HG02763 (cell line): ENCODE measurements around the gene PPFIA3.
"Not testable (repeated sequence)": the region's sequence is repeated elsewhere in the genome, so short reads cannot be mapped to it uniquely, and the experiment has no call there.

Experiments
- ATAC-seq: cut with Tn5 transposase; IDR thresholded peaks from one replicate; pipeline ENCODE4 v1.9.1; 2021; ENCODE audit warnings: mild to moderate bottlenecking, moderate library complexity; ENCODE audit not compliant: unreplicated experiment

PPFIA3 gene

DNA sequence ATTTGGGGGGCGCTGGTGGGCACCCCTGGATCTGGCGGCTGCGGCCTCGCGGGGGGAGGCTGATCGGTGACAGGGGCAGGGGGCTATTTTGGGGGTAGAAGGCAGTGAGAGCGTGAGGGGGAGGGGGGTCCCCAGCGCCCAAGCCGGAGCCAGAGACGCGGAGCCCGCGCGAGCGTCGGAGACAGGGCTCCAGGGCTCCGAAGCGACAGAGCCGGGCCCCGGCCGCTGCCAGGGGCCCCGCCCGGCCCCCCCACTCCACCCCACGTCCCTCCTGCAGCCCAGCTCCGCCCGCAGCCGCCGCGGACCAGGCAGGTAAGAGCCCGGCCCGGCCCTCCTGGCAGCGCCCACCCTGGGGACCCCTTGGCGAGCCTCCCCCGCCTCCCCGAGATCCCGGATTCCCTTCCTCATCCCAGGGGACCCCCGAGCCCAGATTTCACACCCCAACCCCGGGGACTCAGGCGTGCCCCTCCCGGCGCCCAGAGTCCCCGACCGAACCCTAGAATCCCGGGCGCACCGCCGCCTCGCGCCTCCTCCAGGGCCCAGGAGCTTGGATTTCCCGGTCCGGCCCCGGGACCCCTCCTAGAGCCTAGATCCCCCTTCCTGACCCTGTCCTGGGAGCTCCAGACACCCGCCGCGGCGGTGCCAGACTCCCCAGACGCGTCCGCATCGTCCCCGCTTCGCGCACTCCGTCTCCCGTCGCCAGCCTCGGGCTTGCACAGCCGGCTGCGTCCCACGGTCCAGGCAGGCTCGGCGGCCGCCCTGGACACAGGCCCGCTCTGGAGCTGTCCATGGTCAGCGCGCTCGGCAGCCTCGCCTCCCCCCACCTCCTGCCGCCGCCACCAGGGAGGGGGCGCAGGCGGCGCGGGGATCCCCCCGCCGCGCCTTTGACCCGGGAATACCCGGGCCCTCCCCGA is at the start of gene PPFIA3:
PPFIA3 (plus strand) TSS at position 134 of the 914 bp plus-strand sequence. CDS start 8,330 bp downstream, outside the sequence.
- ATAC-seq = no peak

DNA sequence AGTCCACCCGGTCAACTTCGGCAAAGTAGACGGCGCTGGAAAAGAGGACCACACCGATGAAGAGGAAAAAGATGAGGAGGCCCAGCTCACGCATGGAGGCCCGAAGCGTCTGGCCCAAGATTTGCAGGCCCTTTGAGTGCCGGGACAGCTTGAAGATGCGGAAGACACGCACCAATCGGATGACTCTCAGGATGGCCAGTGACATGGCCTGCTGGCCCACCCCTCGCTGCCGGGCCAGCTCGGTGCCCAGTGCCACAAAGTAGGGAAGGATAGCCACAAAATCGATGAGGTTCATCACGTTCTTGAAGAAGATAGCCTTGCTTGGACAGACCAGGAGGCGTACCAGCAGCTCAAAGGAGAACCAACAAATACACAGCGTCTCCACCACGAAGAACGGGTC is 48.9 kb upstream of the PPFIA3 start:
- no peak for ATAC-seq

DNA sequence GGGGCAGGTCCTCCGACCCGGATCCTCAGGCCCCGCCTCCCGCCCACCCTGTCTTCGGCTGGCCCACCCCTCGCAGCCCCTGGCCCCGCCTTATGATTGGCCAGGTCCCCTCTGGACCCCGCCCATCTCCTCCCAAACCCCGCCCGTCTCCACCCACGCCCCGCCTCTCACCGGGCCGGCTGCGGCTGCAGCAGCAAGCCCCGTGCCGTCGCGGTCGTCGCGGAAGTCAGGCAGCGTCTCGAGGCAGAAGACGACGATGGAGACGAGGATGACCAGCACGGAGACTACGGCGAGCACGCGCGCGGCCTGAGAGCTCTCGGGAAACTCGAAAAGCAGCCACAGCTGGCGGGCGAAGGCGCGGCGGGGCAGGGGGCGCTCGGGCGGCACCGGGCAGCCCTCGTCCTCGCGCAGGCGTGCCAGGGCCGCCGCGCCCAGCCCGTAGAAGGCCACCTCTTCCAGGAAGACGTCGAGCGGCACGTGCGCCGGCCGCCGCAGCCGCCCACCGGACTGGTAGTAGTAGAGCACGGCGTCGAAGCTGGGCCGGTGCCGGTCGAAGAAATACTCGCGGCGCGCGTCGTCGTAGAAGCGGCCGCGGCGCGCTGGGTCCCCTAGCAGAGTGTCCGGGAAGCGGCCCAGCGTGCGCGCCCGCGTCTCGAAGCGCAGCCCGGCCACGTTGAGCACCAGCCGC is 47.3 kb upstream of the PPFIA3 start:
- no peak for ATAC-seq

DNA sequence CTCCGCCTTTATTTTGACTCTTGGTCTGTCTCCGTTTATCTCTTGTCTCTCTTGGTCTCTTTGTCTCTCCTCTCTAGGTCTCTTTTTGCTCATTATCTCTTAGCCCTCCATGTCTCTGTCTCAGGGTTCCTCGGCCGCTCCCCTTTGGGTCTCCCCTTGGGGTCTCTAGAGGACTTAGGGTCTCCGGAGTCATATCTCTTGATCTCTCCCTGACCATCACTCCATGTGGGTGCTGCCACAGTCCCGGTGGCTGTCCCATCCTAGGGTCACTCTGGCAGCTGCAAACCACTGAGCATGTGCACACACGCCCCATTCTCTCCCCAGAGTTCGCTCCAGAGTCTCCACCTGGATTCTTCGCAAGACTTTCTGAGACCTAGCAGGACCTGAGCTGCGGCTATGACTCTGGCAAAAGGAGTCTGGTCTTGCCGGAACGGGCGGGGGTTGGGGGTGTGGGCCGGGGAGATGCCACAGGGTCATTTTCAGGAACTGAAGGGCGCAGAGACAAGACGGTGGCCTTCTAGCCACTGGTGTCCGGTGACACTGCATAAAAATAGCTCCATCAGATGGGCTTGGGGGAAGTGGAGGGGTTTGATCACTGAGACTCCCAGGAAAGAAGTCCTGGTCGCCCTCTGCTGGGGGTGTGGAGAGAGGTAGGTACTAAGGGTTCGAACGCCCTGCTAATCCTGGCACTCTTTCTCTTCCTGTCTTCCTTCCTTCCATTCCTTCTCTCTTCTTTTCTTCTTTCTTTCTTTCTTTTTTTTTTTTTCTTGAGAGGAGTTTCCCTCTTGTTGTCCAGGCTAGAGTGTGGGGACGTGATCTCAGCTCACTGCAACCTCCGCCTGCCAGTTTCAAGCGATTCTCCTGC is 45.6 kb upstream of the PPFIA3 start:
- no peak for ATAC-seq

DNA sequence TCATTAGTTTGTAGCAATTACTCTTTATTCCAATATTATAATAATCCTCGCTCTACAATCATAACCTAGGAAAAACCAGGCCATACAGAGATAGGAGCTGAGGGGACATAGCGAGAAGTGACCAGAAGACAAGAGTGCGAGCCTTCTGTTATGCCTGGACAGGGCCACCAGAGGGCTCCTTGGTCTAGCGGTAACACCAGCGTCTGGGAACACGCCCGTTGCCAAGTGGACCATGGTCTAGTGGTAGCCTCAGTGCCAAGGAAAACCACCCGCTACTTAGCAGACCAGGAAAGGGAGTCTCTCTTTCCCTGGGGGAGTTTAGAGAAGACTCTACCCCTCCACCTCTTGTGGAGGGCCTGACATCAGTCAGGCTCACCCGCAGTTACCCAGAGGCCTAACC is 44.5 kb upstream of the PPFIA3 start:
- ATAC-seq = not testable (repeated sequence)

DNA sequence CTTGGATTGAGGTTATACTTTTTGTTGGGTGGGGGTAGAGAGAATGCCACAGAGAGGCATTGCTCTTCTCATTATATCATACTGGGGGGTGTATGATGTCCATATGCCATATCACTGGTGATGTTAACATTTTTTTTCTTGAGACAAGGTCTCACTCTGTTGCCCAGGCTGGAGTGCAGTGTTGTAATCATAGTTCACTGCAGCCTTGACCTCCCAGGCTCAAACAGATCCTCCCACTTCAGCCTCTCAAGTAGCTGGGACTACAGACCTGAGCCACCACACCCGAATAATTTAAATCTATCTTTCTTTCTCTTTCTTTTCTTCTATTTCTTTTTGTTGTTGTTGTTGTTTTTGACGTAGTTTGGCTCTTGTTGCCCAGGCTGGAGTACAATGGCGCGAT is 39.0 kb upstream of the PPFIA3 start:
- ATAC-seq = no peak

DNA sequence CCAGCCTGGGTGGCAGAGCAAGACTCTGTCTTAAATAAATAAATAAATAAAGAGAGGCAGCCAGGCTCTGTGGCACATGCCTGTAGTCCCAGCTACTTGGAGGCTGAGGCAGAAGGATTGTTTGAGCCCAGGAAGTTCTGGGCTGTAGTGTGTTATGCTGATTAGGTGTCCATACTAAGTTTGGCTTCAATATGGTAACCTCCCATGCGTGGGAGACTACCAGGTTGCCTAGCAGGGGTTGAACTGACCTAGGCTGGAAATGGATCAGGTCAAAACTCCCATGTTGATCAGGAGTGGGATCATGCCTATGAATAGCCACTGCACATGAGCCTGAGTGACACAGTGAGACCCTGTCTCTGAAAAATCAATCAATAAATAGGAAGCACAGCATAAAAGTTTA is 38.1 kb upstream of the PPFIA3 start:
- no peak for ATAC-seq

DNA sequence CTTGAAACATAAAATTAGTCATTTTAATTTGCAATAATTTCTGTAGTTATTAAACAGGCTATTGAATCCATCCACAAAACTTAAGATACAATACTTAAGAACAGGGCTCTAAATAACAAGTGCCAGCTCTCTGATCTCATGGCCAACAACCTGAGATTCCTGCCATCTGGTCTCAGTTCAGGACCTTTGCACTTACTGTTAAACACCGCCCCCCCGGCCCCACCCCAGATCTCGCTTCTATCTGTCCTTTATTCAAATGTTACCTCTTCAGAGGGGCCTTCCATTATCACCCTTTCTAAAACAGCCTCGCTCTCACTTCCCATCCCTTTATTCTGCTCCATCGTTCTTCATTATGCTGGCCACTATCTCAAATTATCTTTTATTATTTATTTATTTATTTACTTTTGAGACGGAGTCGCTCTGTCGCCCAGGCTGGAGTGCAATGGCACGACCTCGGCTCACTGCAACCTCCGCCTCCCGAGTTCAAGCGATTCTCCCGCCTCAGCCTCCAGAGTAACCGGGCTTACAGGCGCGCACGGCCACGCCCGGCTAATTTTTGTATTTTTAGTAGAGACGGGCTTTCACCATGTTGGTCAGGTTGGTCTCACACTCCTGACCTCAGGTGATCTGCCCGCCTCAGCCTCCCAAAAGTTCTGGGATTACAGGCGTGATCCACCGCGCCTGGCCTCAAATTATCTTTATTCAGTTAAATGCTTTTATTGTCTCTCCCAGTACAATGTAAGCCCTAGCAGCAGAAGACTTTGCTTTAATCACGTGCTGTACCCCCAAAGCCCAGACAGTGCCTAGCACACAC is 34.9 kb upstream of the PPFIA3 start:
- ATAC-seq = no peak

DNA sequence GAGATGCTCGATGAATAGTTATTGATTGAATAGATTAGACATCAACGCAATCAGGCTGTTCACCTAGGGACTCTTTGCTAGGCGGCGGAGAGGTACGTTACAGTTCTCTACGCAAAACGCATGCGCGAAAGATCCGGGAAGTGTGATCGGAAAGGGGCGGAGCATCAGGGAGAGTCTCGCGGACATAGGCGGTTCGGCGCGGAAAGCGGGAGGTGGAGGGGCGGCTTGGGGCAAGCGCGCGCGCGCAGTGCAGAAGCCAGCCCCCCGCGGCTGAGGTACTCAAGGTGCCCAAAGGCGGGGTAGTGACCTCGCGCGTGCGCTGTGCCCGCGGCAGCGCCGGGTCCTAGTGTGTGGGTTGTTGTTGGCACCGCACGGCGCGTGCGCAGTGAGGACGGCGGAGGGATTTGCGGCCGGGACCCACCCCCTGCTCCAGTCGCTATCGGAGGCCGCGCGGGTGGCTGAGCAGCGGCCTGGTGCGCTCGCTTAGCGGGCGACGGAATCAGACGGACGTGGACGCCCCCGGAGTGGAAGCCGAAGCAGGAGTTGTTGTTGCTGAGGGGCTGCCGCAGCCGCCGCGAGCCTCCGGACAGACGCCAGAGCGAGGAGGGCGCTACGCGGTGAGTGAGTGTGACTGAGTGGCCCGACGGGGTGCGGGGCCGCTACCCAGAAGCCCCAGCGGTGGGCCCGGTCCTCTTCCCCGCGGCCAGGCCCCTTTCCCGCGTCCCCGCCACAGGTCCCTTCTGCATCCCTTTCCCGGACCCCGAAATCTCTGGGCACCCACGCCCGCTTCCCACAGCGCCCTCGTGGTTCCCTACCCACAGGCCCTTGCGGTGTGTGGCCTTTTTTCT is 34.1 kb upstream of the PPFIA3 start, which contains the start of gene SNRNP70:
SNRNP70 (plus strand) TSS at position 432 of the 848 bp plus-strand sequence. CDS start 964 bp downstream, outside the sequence.
- ATAC-seq = peak; percentile 88

DNA sequence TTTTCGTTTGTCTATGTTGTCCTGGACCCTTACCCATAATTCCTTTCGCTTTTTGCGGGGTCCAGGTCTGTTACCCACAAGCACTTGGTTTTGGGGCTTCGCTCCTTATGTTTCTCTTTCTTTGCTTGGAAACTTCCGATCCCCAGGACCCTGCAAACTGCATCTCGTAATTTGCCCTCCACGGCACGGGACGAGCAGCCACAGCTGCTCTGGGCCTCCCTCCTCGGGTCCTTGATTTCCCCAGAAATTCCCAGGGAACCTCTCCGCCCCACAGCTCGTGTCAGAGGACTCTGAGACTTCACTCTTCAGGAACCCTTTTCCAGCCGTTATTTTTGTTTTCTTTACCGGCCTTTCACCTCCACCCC is 33.5 kb upstream of the PPFIA3 start:
- no peak for ATAC-seq

DNA sequence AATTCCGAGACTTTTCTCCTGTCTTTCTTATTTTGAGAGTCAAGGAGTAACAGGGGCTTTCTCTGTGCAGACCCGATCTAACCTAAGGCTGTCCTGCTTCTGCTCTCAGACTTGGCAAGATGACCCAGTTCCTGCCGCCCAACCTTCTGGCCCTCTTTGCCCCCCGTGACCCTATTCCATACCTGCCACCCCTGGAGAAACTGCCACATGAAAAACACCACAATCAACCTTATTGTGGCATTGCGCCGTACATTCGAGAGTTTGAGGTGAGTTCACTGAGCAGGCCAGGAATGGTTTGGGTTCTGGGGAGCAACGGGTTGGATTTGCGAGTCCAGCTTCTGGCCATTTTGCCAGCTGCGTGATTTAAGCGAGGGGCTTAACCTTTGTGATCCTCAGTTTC is 33.0 kb upstream of the PPFIA3 start:
- no peak for ATAC-seq

DNA sequence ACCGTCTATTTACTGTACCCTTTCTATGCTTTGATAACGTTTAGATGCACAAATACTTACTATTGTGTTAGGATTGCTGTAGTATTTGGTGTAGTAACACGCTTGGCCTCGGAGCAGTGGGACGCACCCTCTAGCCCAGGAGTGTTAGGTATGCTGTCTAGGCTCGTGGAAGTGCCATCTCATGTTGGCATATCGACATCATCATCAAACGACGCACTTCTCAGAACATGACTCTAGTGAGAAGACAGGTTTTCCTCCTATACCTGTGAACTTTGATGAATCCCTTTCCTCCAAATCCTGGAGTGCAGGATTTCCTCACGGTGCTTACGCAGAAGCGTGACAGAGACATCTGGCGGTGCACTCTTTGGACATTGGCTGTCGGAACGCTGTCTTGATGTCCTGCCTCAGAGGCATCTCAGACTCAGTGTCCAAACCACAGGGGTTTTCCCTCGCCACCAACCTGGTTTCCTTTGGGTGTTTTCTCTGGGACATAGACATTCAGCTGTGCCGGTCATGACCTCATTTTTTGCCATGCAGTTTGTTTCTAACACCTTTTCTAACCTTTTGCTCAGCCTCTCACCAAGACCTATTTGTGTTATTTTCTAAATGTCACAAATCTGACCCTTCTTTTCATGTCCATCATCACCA is 27.8 kb upstream of the PPFIA3 start:
- ATAC-seq = no peak

DNA sequence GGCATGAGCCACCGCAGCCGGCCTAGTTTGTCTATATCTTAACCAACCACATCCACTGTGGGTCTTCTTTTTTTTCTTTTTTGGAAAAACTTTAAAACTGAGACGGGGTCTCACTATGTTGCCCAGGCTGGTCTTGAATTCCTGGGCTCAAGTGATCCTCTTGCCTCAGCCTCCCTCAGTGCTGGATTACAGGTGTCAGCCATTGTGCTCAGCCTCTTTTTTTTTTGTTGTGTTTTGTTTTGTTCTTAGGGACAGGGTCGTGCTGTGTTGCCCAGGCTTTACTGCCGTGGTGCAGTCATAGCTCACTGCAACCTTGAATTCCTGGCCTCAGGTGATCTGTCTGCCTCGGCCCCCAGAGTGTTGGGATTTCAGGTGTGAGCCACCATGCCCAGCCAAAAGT is 26.7 kb upstream of the PPFIA3 start:
- ATAC-seq = no peak

DNA sequence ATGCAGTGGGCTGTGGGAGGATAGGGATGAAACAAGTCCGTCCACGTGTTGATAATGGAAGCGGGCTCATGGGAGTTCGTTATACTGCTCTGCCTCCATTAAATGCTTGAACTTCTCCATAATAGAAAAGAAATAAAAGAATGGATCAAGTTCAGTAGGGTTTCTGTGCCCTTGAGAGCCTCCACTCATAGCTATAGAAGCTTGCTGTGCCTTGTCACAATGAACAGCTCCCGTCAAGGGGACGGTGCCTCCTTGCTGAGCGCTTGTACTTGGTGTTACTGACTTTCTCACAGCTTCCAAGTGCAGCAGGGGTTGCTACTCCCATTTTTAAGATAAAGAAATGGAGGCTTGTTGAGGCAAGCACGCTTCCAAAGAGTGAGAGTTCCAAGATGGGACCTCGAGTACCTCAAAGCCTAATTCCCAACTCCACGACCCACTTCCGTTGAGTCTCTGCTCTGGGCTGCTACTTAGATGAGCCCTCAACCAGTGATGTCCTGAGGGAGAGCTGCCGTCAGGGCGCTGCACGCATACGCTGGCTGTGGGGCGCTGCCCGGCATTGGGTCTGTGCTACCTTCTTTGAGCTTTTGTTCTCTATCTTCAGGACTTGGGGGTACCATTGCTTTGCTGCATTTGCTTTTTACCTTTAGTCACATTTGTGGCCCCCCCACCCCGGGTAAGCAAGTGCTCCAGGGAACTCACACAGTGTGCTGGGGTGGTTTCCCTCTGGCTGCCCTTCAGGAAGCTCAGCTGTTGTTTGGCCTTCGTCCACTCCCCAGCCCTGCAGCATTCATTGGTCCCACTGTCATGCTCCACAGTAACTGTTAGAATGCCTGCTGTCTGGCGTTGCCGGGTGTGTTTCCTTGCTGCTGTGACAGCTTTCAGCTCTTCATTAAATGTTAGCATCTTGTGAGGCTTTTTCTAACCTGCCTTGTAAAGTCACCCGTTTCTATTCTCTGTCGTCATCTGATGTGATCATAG is 24.6 kb upstream of the PPFIA3 start:
- ATAC-seq = no peak

DNA sequence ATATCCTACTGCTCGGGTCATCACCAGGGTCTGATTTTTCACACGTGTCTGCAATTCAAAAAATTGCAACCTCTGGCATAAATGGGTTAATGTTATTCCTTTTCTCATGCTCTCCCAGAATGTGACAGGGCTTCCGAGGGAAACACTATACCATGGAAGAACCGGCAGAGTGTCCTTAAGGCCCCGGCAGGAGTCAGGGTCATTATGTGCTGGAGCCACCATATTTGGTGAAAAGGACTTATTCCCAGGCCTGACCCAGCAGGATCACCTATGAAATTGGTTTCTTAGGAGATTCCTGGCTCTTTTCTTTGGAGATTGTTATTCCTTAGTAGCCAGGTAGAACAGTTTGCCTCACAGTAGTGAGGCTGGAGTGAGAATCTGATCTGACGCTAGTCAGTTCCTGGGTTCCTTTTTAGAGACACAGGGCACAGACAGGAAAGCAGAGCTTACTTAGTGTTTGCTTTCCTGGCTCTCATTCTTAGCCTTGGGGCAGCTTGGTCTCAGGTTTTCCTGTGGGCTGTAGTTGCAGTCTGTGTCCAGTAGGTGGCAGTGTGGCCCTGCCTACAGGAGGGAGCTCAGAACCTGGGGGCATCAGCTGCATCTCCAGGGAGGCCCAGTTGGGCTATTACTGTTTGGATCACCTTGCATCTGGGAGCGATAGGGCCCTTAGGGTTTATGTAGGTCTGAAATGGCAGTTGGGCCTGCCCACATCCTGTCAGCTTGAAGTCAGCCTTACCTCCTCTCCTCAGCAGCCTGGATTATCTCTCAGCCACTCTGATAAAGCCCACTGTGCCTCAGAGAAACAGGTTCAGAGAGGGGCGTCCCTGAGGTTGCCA is 21.7 kb upstream of the PPFIA3 start:
- no peak for ATAC-seq

DNA sequence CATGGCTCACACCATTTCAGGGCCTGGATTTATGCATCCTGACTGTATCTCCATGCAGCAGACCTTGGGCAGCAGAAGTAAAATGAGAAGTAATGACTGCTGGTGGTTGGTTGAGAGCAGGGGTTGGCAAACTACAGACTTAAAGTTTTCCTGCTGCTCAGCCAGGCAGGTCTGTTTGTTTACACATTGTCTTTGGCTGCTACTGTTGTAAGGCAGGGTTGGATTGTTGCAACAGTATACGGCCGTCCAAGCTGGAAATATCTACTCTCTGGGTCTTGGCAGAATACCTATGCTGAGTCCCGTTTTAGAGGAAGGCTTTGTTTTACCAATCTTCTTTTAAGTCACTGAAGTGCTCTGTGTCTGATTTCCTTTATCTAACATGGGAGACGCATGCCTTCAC is 20.5 kb upstream of the PPFIA3 start:
- no peak for ATAC-seq

DNA sequence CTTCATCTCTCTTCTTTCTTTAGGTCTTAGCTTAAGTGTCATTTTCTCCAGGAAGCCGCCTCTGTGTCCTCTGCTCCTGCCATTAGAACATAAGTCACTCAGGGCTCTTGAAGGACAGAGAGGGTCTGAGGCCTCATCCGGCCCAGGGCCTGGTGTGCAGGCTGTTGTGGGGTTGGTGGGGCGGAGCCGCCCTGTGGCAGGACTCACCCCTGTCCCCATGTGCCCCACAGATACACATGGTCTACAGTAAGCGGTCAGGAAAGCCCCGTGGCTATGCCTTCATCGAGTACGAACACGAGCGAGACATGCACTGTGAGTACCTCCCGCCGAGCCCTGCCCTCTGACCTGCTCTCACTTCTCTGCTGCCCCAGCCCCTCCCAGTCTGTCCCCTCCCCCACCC is 18.2 kb upstream of the PPFIA3 start:
- no peak for ATAC-seq
